Measurements from ENCODE around the gene TTLL5.

DNA sequence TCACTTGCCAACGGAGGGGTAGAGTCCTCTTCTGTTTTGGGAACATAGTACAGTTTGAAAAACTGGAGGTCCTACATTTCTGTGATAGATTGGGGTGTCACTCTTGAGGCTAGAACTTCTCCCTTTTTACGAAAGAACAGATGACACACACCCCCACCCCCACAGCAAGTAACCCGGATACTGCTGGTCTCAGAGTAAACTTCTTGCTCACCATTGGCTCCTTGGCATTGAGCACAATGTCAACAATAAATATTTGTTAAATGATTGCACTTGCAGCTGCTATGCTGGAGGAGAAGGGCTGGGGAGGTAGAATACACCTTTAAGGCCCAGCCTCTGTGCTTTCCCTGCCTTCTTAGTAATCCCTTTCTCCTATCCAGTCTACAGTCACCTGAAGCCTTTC, 170.9 kb downstream of the TTLL5 start:
- TF ChIP-seq, protein P1, sequence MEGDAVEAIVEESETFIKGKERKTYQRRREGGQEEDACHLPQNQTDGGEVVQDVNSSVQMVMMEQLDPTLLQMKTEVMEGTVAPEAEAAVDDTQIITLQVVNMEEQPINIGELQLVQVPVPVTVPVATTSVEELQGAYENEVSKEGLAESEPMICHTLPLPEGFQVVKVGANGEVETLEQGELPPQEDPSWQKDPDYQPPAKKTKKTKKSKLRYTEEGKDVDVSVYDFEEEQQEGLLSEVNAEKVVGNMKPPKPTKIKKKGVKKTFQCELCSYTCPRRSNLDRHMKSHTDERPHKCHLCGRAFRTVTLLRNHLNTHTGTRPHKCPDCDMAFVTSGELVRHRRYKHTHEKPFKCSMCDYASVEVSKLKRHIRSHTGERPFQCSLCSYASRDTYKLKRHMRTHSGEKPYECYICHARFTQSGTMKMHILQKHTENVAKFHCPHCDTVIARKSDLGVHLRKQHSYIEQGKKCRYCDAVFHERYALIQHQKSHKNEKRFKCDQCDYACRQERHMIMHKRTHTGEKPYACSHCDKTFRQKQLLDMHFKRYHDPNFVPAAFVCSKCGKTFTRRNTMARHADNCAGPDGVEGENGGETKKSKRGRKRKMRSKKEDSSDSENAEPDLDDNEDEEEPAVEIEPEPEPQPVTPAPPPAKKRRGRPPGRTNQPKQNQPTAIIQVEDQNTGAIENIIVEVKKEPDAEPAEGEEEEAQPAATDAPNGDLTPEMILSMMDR (IDR thresholded peaks at IDR 0.05), result no peak
- TF ChIP-seq POLR2A (IDR thresholded peaks at IDR 0.05), result no peak
